ENCODE results near the gene C16orf87. TPM values are rescaled to one million over a fixed set of nuclear protein-coding genes. Genes with fewer than 3 reads are reported as not detected.

The C16orf87 gene
- total and polyA plus RNA-seq, 2 donors: 9.2 to 11.3 TPM

DNA sequence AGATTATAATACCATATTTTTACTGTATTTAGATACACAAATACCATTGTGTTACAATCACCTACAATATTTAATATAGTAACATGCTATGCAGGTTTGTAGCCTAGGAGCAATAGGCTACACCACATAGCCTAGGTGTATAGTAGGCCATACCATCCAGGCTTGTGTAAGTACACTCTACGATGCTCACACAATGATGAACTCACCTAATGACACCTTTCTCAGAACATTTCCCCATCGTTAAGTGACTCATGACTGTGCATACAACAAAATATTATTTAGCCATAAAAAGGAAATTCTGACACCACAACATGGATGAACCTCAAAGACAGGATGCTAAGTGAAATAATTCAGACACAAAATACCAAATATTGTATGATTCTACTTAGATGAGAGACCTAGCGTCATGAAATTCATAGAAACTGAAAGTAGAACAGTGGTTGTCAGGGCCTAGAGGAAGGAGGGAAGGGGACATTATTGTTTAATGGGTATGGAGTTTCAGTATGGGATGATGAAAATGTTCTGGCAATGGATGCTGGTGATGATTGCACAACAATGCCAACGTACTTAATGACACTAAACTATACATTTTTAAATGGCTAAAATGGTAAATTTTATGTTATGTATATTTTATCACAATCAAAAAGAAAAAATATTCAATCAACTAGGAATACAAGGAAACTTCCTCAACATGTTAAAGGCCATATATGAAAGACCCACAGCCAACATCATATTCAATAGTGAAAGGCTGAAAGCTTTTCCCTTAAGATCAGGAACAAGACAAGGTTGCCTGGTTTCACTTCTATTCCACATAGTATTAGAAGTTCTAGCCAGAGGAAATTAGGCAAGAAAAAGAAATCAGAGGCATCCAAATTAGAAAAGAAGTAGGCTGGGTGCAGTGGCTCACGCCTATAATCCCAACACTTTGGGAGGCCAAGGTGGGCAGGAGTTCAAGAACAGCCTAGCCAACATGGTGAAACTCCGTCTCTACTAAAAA, 5.9 kb upstream of the C16orf87 start:
- H3K4me3 ChIP-seq (ENCODE audit: low read length in 2 of 2): no peak overlapping the region
- DNase-seq (ENCODE audit: low read depth in 6 of 9, low spot score in 9 of 9): no peak
- H3K27me3 ChIP-seq (ENCODE audit: control insufficient read depth in 2 of 2, insufficient read depth in 1 of 2, low read length in 1 of 2): peaks cover 2% of the 10 kb centered on the region in 2 donors
- no peaks in the 10 kb centered on the region for H3K4me1 ChIP-seq (ENCODE audit: control insufficient read depth in 2 of 2, insufficient read depth in 2 of 2, low read length in 2 of 2)
- WGBS: 96% methylated on average over 6 of the region's 6 CpGs
- no peaks in the 10 kb centered on the region for H3K9me3 ChIP-seq (ENCODE audit: control insufficient read depth in 2 of 2, insufficient read depth in 1 of 2, low read length in 1 of 2)
- no peaks in the 10 kb centered on the region for H3K36me3 ChIP-seq (ENCODE audit: control insufficient read depth in 2 of 2, insufficient read depth in 2 of 2, low read length in 1 of 2)
- no peak overlapping the region for H3K27ac ChIP-seq (ENCODE audit: low read depth in 1 of 2, low read length in 1 of 2)

GRCh38 chr16:46833460-46833800, 2.5 kb upstream of the C16orf87 start:
- no peak for DNase-seq (ENCODE audit: low read depth in 6 of 9, low spot score in 9 of 9)
- no peaks in the 10 kb centered on the region for H3K9me3 ChIP-seq (ENCODE audit: control insufficient read depth in 2 of 2, insufficient read depth in 1 of 2, low read length in 1 of 2)
- H3K4me1 ChIP-seq (ENCODE audit: control insufficient read depth in 2 of 2, insufficient read depth in 2 of 2, low read length in 2 of 2): peaks cover 0 to 3% of the 10 kb centered on the region in 2 donors
- H3K36me3 ChIP-seq (ENCODE audit: control insufficient read depth in 2 of 2, insufficient read depth in 2 of 2, low read length in 1 of 2): no peaks in the 10 kb centered on the region
- H3K27ac ChIP-seq (ENCODE audit: low read depth in 1 of 2, low read length in 1 of 2): no peak overlapping the region
- peaks cover 2 to 4% of the 10 kb centered on the region in 2 donors for H3K27me3 ChIP-seq (ENCODE audit: control insufficient read depth in 2 of 2, insufficient read depth in 1 of 2, low read length in 1 of 2)
- 92% methylated on average over 2 of the region's 2 CpGs for WGBS
- H3K4me3 ChIP-seq (ENCODE audit: low read length in 2 of 2): no peak overlapping the region

DNA sequence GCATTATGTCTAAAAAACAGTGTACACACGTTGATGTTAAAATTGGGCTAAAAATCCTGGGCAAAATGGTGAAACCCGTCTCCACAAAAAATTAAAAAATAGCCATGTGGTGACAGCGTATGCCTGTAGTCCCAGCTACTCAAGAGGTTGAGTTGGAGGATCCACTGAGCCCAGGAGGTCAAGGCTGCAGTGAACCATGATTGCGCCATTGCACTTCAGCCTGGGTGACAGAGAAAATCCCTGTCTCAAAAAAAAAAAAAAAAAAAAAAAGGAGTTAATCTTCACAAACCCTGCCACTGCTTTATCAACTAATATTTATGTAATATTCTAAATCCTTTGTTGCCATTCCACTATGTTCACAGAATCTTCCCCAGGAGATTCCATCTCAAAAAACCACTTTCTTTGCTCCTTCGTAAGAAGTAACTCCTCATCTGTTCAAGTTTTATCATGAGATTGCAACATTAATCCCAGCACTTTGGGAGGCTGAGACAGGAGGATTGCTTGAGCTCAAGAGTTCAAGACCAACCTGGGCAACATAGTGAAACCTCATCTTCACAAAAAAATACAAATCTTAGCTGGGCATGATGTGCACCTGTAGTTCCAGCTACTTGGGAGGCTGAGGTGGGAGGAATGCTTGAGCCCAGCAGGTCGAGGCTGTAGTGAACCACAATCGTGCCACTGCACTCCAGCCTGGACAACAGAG, 1.9 kb upstream of the C16orf87 start:
- H3K36me3 ChIP-seq (ENCODE audit: control insufficient read depth in 2 of 2, insufficient read depth in 2 of 2, low read length in 1 of 2): no peaks in the 10 kb centered on the region
- peaks cover 0 to 3% of the 10 kb centered on the region in 2 donors for H3K4me1 ChIP-seq (ENCODE audit: control insufficient read depth in 2 of 2, insufficient read depth in 2 of 2, low read length in 2 of 2)
- no peaks in the 10 kb centered on the region for H3K9me3 ChIP-seq (ENCODE audit: control insufficient read depth in 2 of 2, insufficient read depth in 1 of 2, low read length in 1 of 2)
- H3K27me3 ChIP-seq (ENCODE audit: control insufficient read depth in 2 of 2, insufficient read depth in 1 of 2, low read length in 1 of 2): peaks cover 2 to 4% of the 10 kb centered on the region in 2 donors
- DNase-seq (ENCODE audit: low read depth in 6 of 9, low spot score in 9 of 9): no peak
- H3K4me3 ChIP-seq (ENCODE audit: low read length in 2 of 2): no peak overlapping the region
- 96% methylated on average over 7 of the region's 7 CpGs for WGBS
- H3K27ac ChIP-seq (ENCODE audit: low read depth in 1 of 2, low read length in 1 of 2): no peak overlapping the region

DNA sequence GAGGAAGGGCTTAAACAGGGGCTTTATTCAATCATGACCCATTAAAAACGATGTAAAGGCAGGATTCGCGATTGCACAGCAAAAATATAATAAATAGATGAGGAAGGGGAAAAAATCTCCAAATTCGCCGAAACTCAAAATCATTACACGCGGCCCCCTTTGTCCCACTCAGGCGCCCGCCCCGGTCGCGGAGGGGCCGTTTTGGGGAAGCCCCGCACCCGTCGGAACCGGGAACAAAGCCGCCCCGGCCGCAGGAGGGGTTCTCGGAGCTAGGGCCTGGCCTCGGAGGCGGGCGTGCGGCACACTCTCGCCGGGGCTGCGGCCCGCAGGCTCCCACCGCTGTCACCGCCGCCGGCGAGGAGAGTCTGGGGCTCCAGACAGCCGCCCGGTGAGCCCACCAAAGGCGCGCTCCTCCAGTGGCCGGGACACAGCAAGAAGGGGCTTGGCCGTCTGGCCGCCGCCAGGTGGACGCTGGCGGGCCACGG, 521 bp downstream of the C16orf87 start:
- DNase-seq (ENCODE audit: low read depth in 6 of 9, low spot score in 9 of 9): peak in 5 of 9 donors; percentile 21 to 61 (median 37)
- Histone ChIP-seq H3K36me3 (ENCODE audit: control insufficient read depth in 2 of 2, insufficient read depth in 2 of 2, low read length in 1 of 2) (no peaks in the 10 kb centered on the region), H3K27ac (ENCODE audit: low read depth in 1 of 2, low read length in 1 of 2) (peak overlapping the region; percentile 61 to 81), H3K4me3 (ENCODE audit: low read length in 2 of 2) (peak overlapping the region; percentile 72 to 80), H3K27me3 (ENCODE audit: control insufficient read depth in 2 of 2, insufficient read depth in 1 of 2, low read length in 1 of 2) (peaks cover 2 to 4% of the 10 kb centered on the region in 2 donors), H3K9me3 (ENCODE audit: control insufficient read depth in 2 of 2, insufficient read depth in 1 of 2, low read length in 1 of 2) (no peaks in the 10 kb centered on the region), H3K4me1 (ENCODE audit: control insufficient read depth in 2 of 2, insufficient read depth in 2 of 2, low read length in 2 of 2) (peaks cover 0 to 3% of the 10 kb centered on the region in 2 donors)
- under 1% methylated on average over 45 of the region's 45 CpGs for WGBS

DNA sequence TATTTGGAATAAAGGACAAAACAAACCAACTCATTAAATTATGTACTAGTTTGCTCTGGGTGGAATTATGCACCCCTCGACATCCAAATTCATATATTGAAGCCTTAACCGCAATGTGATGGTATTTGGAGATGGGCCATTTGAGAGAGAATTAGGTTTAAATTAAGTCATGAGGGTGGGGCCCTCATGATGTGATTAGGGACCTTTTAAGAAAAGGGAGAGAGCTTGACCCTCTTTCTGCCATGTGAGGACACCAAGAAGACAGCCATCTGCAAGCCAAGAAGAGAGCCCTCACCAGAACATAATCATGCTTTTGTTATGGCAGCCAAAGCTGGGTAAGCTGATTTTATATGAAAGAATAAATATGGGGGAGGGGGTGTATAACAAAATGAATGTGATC, 2.0 kb downstream of the C16orf87 start:
- Histone ChIP-seq H3K36me3 (ENCODE audit: control insufficient read depth in 2 of 2, insufficient read depth in 2 of 2, low read length in 1 of 2) (no peaks in the 10 kb centered on the region), H3K27me3 (ENCODE audit: control insufficient read depth in 2 of 2, insufficient read depth in 1 of 2, low read length in 1 of 2) (peaks cover 2 to 4% of the 10 kb centered on the region in 2 donors), H3K4me3 (ENCODE audit: low read length in 2 of 2) (no peak overlapping the region), H3K4me1 (ENCODE audit: control insufficient read depth in 2 of 2, insufficient read depth in 2 of 2, low read length in 2 of 2) (peaks cover 0 to 3% of the 10 kb centered on the region in 2 donors), H3K27ac (ENCODE audit: low read depth in 1 of 2, low read length in 1 of 2) (no peak overlapping the region), H3K9me3 (ENCODE audit: control insufficient read depth in 2 of 2, insufficient read depth in 1 of 2, low read length in 1 of 2) (no peaks in the 10 kb centered on the region)
- DNase-seq (ENCODE audit: low read depth in 6 of 9, low spot score in 9 of 9): no peak
- 96% methylated on average over 2 of the region's 2 CpGs for WGBS

DNA sequence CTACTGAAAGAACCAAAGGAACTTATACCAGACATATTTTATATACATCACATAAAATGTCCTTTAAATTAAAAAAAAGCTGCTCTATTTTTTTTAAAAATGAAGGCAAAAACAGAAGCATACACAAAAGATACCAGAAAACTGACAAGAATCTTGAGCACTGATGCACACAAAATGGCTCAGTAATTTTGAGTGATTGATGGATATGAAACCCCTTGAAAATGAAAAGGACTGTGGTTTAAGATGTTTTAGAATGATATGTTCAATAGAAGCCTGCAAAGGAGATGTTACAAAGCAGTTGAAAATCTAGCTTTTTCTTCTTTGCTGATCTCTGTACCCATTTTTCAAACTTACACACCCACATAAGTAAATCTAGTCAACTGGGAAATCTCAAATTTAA, 2.7 kb downstream of the C16orf87 start:
- Histone ChIP-seq H3K4me3 (ENCODE audit: low read length in 2 of 2) (no peak overlapping the region), H3K27me3 (ENCODE audit: control insufficient read depth in 2 of 2, insufficient read depth in 1 of 2, low read length in 1 of 2) (peaks cover 2 to 4% of the 10 kb centered on the region in 2 donors), H3K9me3 (ENCODE audit: control insufficient read depth in 2 of 2, insufficient read depth in 1 of 2, low read length in 1 of 2) (no peaks in the 10 kb centered on the region), H3K36me3 (ENCODE audit: control insufficient read depth in 2 of 2, insufficient read depth in 2 of 2, low read length in 1 of 2) (peaks cover 0 to 2% of the 10 kb centered on the region in 2 donors), H3K27ac (ENCODE audit: low read depth in 1 of 2, low read length in 1 of 2) (no peak overlapping the region), H3K4me1 (ENCODE audit: control insufficient read depth in 2 of 2, insufficient read depth in 2 of 2, low read length in 2 of 2) (peaks cover 0 to 3% of the 10 kb centered on the region in 2 donors)
- peak in 1 of 9 donors; percentile 21 for DNase-seq (ENCODE audit: low read depth in 6 of 9, low spot score in 9 of 9)

GRCh38 chr16:46826631-46827030, 4.3 kb downstream of the C16orf87 start:
- Histone ChIP-seq H3K9me3 (ENCODE audit: control insufficient read depth in 2 of 2, insufficient read depth in 1 of 2, low read length in 1 of 2) (no peaks in the 10 kb centered on the region), H3K27me3 (ENCODE audit: control insufficient read depth in 2 of 2, insufficient read depth in 1 of 2, low read length in 1 of 2) (no peaks in the 10 kb centered on the region), H3K4me3 (ENCODE audit: low read length in 2 of 2) (no peak overlapping the region), H3K36me3 (ENCODE audit: control insufficient read depth in 2 of 2, insufficient read depth in 2 of 2, low read length in 1 of 2) (peaks cover 0 to 2% of the 10 kb centered on the region in 2 donors), H3K4me1 (ENCODE audit: control insufficient read depth in 2 of 2, insufficient read depth in 2 of 2, low read length in 2 of 2) (peaks cover 0 to 3% of the 10 kb centered on the region in 2 donors), H3K27ac (ENCODE audit: low read depth in 1 of 2, low read length in 1 of 2) (no peak overlapping the region)
- no peak for DNase-seq (ENCODE audit: low read depth in 6 of 9, low spot score in 9 of 9)
- WGBS: 88% methylated on average over 3 of the region's 3 CpGs

GRCh38 chr16:46822270-46822669, 8.7 kb downstream of the C16orf87 start:
- Histone ChIP-seq H3K9me3 (ENCODE audit: control insufficient read depth in 2 of 2, insufficient read depth in 1 of 2, low read length in 1 of 2) (no peaks in the 10 kb centered on the region), H3K27ac (ENCODE audit: low read depth in 1 of 2, low read length in 1 of 2) (no peak overlapping the region), H3K4me1 (ENCODE audit: control insufficient read depth in 2 of 2, insufficient read depth in 2 of 2, low read length in 2 of 2) (no peaks in the 10 kb centered on the region), H3K4me3 (ENCODE audit: low read length in 2 of 2) (no peak overlapping the region), H3K36me3 (ENCODE audit: control insufficient read depth in 2 of 2, insufficient read depth in 2 of 2, low read length in 1 of 2) (peaks cover 2 to 4% of the 10 kb centered on the region in 2 donors), H3K27me3 (ENCODE audit: control insufficient read depth in 2 of 2, insufficient read depth in 1 of 2, low read length in 1 of 2) (no peaks in the 10 kb centered on the region)
- DNase-seq (ENCODE audit: low read depth in 6 of 9, low spot score in 9 of 9): no peak
- 97% methylated on average over 3 of the region's 3 CpGs for WGBS

- no peak for DNase-seq (ENCODE audit: low read depth in 6 of 9, low spot score in 9 of 9)
- Histone ChIP-seq H3K27me3 (ENCODE audit: control insufficient read depth in 2 of 2, insufficient read depth in 1 of 2, low read length in 1 of 2) (no peaks in the 10 kb centered on the region), H3K9me3 (ENCODE audit: control insufficient read depth in 2 of 2, insufficient read depth in 1 of 2, low read length in 1 of 2) (no peaks in the 10 kb centered on the region), H3K4me3 (ENCODE audit: low read length in 2 of 2) (no peak overlapping the region), H3K36me3 (ENCODE audit: control insufficient read depth in 2 of 2, insufficient read depth in 2 of 2, low read length in 1 of 2) (peaks cover 0 to 4% of the 10 kb centered on the region in 2 donors), H3K4me1 (ENCODE audit: control insufficient read depth in 2 of 2, insufficient read depth in 2 of 2, low read length in 2 of 2) (no peaks in the 10 kb centered on the region), H3K27ac (ENCODE audit: low read depth in 1 of 2, low read length in 1 of 2) (no peak overlapping the region)
- WGBS: 95% methylated on average over 2 of the region's 2 CpGs
Observed at GRCh38 chr16:46817961-46818360, 13.0 kb downstream of the C16orf87 start.
